Stimulated activated naive CD4-positive, alpha-beta T cell treated with Interleukin-2 at 50 U/mL for 16 hours (primary cell): ENCODE data around the gene FOXI2.

Experiments
- DNase-seq: peaks from one replicate; lab custom pipeline; 2025; lab: John Stamatoyannopoulos, UW

FOXI2 gene

DNA sequence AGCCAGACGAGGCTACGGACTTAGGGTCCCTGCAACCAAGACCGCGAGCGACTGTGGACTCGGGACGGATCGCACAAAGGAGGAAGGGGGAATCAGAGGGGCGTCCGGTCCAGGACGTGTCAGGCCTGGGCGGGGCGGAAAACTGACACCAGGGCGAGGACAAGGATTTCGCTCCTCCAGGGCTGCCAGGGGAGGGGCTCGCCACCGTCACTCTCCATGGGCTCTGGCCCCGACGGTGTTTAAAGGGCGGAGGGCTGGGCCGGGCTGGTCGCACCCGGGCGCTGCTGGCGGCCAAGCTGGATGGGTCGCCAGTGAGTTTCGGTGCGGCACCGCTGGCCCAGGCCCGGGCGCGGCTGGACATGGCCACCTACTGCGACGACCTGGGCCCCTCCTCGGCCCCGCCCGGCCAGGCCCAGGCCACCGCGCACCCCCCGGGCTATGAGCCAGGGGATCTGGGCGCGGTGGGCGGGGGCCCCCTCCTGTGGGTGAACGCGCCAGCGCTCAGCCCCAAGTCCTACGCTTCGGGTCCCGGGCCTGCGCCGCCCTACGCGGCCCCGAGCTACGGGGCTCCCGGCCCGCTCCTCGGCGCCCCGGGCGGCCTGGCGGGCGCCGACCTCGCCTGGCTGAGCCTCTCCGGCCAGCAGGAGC, at the start of gene FOXI2:
TSS of gene FOXI2 (plus strand) at position 271 of the 648 bp plus-strand sequence. CDS start at position 360, 89 bp downstream.
- no peak for DNase-seq

DNA sequence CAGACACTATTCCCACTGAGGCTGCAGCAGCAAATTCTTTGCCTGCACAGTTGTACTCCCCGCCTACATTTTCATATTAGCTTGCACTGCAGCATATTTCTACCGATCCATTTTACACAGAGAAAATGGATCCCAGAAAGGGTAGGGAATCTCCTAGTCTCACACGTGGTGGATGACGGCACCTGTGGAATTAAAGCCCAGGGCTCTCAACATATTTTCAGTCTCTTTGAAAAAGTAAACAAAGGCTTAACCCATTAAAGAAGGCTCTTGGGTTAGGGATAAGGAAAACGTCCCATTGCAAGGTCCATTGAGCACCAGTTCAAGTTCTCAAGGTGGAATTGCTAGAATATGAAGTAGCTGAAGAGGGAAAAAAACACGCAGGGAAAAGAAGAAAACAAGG, 49.4 kb upstream of the FOXI2 start:
- no peak for DNase-seq

DNA sequence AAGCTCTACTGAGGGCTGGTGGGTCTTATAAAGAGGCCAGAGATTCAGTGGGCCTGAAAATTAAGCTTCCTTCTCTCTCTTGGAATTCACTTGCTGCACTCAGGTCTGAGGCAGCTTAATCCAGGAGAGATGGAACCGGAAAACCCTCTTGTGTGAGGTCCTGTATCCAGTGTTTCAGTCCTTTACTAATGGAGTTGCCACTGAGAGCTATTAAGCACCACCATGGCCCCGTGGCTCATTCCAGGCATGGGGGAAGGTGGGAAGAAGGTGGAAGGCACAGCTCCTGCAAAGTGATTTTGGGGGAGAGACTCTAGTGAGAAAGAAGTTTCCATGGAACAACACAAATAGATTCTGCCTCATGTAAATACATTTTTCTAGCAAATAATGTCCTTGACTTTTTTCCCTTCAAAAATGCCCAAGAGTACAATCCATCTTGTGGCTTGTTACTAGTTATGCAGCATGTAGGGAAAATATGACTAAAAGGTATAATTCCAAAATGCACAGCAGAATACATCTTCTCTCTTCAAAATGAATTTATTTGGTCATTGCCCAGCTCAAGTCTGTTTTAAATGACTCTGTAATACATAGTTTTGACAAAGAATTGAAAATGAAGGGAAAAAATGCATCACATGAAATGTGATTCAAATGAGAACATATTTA, 46.7 kb upstream of the FOXI2 start:
- no peak for DNase-seq

DNA sequence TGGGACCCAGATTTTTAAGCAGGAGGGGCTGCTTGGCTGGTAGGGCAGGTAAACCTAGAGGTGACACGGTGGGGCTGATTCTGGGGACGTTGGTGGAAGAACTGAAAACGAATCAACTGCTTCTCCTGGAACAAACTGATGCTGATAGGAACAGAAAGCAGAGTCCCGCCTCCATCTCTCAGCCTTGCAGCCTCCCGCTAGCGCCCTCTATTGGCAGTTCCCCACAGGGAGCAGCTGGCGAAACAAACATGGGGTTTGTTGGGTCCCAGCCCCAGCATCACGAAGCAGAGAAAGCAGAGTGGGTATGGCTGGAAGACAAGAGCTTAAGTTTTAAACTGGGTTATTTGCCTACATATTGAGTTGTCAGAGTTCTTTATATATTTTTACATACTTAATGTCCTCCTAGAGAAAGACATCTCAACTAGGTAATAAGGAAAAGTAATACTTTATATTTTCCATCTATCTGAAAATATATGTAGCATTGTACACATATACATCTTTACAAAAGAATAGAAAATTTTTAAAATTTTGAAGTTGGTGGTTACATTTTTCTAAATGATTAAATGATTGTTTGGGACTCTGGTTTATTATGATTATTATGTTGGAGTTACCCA, 42.3 kb upstream of the FOXI2 start:
- DNase-seq = no peak

DNA sequence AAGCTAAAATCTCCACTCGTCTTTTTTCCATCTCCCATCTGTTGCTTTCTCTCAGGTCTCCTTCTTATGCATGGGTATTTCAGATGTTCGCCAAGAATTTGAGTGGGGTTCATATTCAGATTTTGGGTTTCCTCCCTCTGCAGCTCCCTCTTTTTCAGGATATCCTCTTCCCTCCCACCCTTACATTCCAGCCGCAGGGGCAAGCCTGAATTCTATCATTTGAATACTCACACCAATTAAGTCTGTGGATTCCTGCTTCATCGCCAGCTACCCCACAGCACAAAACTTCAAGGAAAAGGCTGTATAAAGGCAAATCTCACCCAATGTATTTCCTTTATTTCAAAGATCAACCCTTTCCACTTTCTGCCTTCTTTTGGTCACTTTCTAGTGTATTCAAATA, 41.6 kb upstream of the FOXI2 start:
- no peak for DNase-seq

- DNase-seq = no peak
Observed at GRCh38 chr10:127698886-127699285, 38.1 kb upstream of the FOXI2 start.

DNA sequence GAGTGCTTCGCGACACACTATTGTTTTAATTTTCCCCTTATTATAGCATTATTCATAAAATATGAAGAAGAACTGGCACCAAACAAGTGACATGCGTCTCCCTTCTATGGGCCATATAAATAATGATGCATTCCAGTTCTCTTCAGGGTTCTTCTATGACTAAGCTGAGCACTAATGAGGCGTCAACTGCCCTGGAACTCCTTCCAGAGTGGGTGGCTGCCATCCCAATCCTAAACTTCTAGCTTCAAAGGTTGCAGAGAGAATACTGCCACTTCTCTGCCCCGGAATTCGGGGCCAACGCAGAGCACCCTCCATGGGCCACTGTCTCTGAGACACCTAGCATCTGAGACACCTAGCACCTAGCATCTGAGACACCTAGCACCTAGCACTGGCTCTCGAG, 37.7 kb upstream of the FOXI2 start:
- no peak for DNase-seq

GRCh38 chr10:127702271-127702670, 34.7 kb upstream of the FOXI2 start:
- no peak for DNase-seq

DNA sequence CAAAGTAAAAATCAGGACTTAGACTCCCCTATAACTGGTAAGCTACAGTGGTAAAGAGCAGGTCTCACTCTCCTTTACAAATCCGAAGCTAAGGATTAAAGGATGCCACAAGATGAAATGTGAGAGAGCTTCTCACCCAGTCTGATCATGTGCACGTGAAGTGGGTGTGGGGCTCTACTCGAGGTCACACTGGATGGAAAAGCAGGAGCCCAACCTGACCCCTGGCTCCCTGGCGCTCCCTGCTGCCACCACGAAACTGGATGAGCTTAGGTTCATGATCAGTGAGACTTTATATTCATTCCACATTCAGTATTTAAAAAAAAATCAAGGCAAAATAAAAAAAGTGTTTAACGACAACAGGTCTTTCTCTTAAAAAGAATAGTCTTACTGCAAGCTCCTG, 21.7 kb upstream of the FOXI2 start:
- DNase-seq = no peak

DNA sequence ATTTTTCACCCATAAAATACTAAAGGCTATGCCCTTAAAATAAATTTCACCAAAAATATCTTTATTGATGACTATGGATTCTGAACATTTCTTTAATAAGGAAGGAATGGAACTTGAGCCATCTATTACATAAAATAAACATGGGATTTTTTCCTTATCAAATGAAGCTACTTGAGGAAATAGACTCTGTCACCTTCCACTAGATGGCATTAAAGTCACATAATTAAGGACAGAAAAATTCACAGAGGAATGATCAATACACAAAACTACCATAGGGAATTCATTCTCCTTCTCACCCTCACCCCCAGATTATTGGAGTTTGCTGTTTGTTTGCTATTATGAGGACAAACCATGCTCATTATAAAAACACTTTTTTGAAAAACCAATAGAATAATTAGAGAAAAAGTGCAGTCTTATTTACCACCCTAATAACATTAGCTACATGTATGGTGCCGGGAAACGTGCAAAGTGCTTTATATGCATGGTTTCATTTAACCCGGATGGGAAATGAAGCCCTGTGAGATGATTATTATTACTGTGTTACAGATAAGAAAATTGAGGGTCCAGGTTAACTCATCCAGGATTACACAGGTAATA, 21.1 kb upstream of the FOXI2 start:
- DNase-seq = no peak

DNA sequence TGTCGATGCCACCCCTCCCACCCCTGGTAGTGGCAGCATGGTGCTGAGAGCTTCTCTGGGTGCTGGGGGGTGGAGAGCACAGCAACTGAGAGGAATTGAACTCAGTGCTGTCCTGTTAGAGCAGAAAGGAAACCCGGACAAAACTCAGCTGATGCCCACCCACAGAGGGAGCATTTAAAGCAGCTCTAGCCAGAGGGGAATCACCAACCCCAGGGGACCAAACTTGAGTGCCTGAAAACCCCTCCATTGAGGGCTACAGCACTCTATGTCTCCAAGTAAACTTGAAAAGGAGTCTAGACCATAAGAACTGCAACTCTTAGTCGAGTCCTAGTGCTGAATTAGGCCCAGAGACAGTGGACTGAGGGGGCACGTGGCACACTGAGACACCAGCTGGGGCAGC, 16.8 kb upstream of the FOXI2 start:
- no peak for DNase-seq

GRCh38 chr10:127720903-127721302, 16.1 kb upstream of the FOXI2 start:
- no peak for DNase-seq

GRCh38 chr10:127734753-127735152, 2.2 kb upstream of the FOXI2 start:
- no peak for DNase-seq

GRCh38 chr10:127735156-127735555, 1.8 kb upstream of the FOXI2 start:
- DNase-seq = no peak

- no peak for DNase-seq
Observed at GRCh38 chr10:127735723-127736221, 1.2 kb upstream of the FOXI2 start.

GRCh38 chr10:127736222-127736914, 617 bp upstream of the FOXI2 start:
- no peak for DNase-seq

DNA sequence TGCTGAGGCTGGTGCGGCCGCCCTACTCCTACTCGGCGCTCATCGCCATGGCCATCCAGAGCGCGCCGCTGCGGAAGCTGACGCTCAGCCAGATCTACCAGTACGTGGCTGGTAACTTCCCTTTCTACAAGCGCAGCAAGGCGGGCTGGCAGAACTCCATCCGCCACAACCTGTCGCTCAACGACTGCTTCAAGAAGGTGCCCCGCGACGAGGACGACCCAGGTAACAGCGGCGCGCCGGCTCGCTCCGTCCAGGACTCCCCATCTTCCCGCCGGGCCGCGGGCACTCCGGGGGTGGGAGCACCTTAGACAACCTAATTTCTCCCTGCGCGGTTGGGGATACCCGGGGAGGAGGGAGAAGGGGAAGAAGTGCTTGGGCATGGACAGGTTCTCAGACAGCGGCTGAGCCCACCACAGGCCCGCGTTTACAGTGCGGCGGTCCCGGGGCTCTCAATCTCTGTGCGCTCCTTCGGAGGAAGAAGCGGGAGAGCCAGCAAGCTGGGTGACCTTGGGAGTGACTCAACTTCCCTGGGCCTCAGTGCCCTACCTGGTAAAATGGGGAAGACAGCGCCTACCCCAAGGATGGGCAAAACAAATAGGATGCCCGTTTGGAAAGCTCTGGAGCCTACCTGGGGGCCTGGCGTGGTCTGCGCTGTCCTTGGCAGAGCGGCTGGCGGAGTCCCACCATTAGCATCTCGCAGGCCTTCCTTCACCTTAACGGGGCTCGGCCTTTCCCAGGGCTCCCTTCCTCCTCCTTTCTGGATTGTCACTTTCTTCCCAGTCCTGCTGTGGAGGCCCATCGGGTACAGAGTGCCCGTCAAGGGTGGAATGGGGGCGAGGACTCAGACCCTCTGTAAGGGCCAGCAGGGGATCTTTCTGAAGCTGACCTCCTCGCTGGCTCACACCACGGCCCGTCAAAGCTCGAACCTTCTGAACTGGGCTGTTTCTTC, 852 bp downstream of the FOXI2 start:
- DNase-seq = no peak

DNA sequence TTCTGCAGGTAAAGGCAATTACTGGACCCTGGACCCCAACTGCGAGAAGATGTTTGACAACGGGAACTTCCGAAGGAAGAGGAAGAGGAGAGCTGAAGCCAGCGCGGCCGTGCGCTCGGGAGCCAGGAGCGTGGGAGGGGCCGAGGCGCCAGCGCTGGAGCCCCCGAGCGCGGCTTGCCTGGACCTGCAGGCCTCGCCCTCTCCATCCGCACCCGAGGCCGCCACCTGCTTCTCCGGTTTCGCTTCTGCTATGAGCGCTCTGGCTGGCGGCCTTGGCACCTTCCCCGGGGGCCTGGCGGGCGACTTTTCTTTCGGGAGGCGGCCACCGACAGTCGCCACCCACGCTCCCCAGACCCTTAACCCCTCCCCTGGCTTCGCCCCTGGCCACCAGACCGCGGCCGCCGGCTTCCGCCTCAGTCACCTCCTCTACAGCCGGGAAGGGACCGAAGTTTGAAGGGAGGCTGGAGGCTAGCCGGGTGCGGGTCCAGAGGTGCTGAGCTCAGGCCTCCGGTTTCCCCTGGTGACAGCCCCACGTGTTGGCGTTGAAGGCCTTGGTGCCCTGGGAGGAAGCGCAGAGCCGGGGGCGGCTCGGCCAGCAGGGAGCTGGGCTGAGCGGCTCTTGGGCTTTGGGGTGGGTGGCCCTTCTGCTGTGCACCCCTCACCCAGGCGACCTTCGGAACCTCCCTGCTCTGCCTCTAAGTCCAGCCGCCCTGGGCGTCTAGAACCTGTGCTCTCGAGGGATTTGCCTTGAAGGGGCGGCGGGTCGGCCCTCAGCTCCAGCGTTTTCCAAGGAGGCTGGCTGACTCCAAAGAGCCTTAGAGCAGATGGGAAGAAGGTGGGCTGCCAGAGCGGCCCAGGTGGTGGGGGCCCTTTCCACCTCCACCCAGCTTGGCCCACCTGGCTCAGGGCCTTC, 1.8 kb downstream of the FOXI2 start:
- no peak for DNase-seq

DNA sequence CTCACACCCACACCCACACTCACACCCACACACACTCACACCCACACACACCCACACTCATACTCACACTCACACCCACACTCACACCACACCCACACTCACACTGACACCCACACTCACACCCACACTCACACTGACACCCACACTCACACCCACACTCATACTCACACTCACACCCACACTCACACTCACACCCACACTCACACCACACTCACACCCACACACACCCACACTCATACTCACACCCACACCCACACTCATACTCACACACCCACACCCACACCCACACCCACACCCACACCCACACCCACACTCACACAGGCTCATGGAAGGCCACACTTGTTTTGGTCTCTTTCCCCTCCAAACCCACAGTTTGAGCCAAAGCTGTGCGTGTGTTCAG, 2.9 kb downstream of the FOXI2 start:
- no peak for DNase-seq

GRCh38 chr10:127740596-127740995, 3.6 kb downstream of the FOXI2 start:
- DNase-seq = no peak
